ENCODE results near the gene SEMA6B.

SEMA6B gene

GRCh38 chr19:4504891-4505569 lies 54.5 kb downstream of the SEMA6B start:
- FAIRE-seq, result no peak

- FAIRE-seq, result no peak
These were observed 55.2 kb downstream of the SEMA6B start for GRCh38 chr19:4504297-4504701.

GRCh38 chr19:4503825-4504170 lies 55.7 kb downstream of the SEMA6B start:
- FAIRE-seq, result no peak

GRCh38 chr19:4503132-4503824 lies 56.2 kb downstream of the SEMA6B start:
- FAIRE-seq, result no peak

GRCh38 chr19:4502282-4503131 lies 57.0 kb downstream of the SEMA6B start:
- FAIRE-seq, result no peak

GRCh38 chr19:4501691-4502090 lies 57.8 kb downstream of the SEMA6B start:
- FAIRE-seq, result no peak

GRCh38 chr19:4500841-4501591 lies 58.5 kb downstream of the SEMA6B start:
- FAIRE-seq, result no peak

GRCh38 chr19:4499855-4500254 lies 59.6 kb downstream of the SEMA6B start:
- no peak for FAIRE-seq

GRCh38 chr19:4499318-4499717 lies 60.2 kb downstream of the SEMA6B start:
- FAIRE-seq, result no peak

- FAIRE-seq, result no peak
These were observed 60.8 kb downstream of the SEMA6B start for GRCh38 chr19:4498694-4499093.

GRCh38 chr19:4497770-4498389 lies 61.6 kb downstream of the SEMA6B start:
- FAIRE-seq, result no peak

- FAIRE-seq, result no peak
These were observed 63.2 kb downstream of the SEMA6B start for GRCh38 chr19:4496304-4496703.

GRCh38 chr19:4495471-4495870 lies 64.0 kb downstream of the SEMA6B start:
- FAIRE-seq, result no peak

GRCh38 chr19:4494691-4495064 lies 64.8 kb downstream of the SEMA6B start:
- FAIRE-seq, result no peak

GRCh38 chr19:4493929-4494690 lies 65.4 kb downstream of the SEMA6B start:
- no peak for FAIRE-seq

GRCh38 chr19:4493104-4493928 lies 66.2 kb downstream of the SEMA6B start:
- no peak for FAIRE-seq

Data from islet of Langerhans (tissue), 1 donor.